Activated CD8-positive, alpha-beta memory T cell treated with anti-CD3 and anti-CD28 coated beads for 48 hours (primary cell): ENCODE data around the gene RAB44.

Experiments
- DNase-seq, 3 experiments: peaks; one replicate each; pipeline ENCODE4 v3.0.0-alpha.2; 2020; ENCODE audit warnings: low read depth in 2 of 3, low spot score in 2 of 3

Gene RAB44

DNA sequence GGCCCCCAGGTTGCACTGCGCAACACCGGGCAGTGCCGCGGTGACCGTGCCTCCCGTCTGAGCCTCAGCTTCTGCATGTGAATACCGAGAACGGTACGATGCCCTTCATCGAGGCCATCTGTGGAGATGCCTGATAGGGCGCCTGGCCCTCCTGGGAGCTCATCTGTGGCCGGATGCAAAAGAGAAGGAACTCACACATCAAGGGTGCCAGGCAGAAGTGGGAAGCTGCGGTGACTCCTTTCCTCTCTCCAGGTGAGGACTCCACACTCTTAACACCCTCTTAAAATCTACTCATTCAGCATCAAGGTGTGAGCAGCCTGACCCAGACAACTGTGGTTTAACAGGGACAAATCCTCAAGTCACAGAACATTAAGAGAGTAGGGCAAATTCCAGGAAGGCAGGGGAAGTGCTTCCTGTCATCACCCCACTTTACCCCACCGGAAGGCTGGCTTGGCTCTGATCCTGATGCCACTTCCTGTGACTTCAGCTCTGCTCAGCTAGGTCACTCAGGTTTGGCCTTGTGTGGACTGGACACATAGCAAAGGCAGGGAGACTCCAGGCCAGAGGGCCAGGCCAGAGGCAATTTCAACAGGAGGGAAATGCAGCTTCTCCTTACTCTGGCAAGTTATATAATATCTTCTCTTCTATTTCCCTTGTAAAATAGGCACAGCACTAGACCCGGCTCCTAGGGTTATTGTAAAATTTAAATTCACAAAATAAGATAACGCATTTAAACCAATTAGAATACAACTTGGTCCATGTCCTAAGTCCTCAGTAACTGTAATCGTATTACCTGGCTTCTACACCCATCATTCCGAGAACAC, 72.3 kb downstream of the RAB44 start:
- DNase-seq = no peak

GRCh38 chr6:36771145-36771544, 73.5 kb downstream of the RAB44 start:
- no peak for DNase-seq

- DNase-seq = no peak
Observed at GRCh38 chr6:36772397-36772796, 74.8 kb downstream of the RAB44 start.

- DNase-seq = no peak
Observed at GRCh38 chr6:36774331-36774730, 76.7 kb downstream of the RAB44 start.

DNA sequence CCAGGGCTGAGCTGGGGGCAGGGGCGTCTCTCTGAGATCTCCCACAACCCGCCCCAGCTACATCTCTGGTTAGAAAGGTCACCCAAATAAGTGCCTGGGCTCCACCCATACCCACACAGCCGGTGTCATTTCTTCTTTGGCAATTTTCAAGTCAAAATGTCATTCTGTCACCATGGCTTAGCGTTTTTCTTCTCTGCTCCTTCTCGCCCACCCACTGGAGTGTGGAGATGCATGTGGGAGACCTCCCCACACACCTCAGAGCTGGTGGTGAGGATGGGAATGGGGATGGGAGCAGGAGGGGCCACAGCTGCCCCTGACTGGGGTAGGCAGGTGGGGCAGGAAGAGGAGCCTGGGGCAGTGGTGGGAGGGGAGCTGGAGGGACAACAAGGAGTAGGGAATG, 78.5 kb downstream of the RAB44 start:
- DNase-seq = no peak

- DNase-seq = no peak
Observed at GRCh38 chr6:36777801-36778200, 80.2 kb downstream of the RAB44 start.

DNA sequence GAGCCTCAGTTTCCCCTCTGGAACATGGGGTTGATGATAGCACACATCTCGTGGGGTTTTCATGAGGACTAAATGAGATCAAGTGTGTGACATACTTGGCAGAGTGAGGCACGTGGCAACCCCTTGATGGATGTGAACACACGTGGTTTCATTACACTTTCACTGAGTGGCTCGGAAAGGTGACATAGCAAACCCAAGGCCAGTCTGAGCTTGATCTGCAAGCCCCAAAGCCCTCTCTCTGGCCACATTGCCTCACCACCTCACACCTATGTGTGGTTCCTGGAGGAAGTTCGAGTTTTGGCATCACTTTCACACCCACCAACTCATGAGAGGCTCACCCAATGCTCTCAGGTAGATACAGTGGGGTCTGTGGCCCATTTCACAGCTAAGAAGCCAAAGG, 81.6 kb downstream of the RAB44 start:
- DNase-seq = no peak

- DNase-seq = no peak
Observed at GRCh38 chr6:36780442-36781177, 83.0 kb downstream of the RAB44 start.

- DNase-seq = no peak
Observed at GRCh38 chr6:36781669-36782068, 84.0 kb downstream of the RAB44 start.
